Activated CD4-positive, alpha-beta memory T cell treated with anti-CD3 and anti-CD28 coated beads for 36 hours (primary cell): ENCODE data around the gene CLSTN1. TPM values are rescaled to one million over a fixed set of nuclear protein-coding genes. Genes with fewer than 3 reads are reported as not detected.
A peak's percentile ranks its signal among the peaks of the same experiment; 100 is the strongest.

Experiments used
- CTCF ChIA-PET: fragments of 350-600 bp; sonication (Branson Sonifier 250); formaldehyde crosslinking; loops from one replicate; lab custom pipeline; 2021; ENCODE audit warnings: antibody characterized with exemption, inconsistent platforms; lab: Charles Lee
- POLR2A ChIA-PET: fragments of 350-600 bp; sonication (Branson Sonifier 250); formaldehyde crosslinking; loops from one replicate; lab custom pipeline; 2021; ENCODE audit warnings: antibody characterized with exemption; lab: Charles Lee
- DNase-seq: peaks from one replicate; pipeline ENCODE4 v3.0.0-alpha.2; 2020
- H3K27ac Mint-ChIP-seq: one replicate; pipeline ENCODE4 v1.8.0; 2021; ENCODE audit warnings: mixed read lengths
- H3K27me3 Mint-ChIP-seq: one replicate; pipeline ENCODE4 v1.8.0; 2021; ENCODE audit warnings: mixed read lengths
- H3K36me3 Mint-ChIP-seq: one replicate; pipeline ENCODE4 v1.8.0; 2021; ENCODE audit warnings: mixed read lengths
- H3K4me1 Mint-ChIP-seq: one replicate; pipeline ENCODE4 v1.8.0; 2021; ENCODE audit warnings: low read depth, mixed read lengths
- H3K4me3 Mint-ChIP-seq: one replicate; pipeline ENCODE4 v1.8.0; 2021; ENCODE audit warnings: mild to moderate bottlenecking, mixed read lengths
- H3K9me3 Mint-ChIP-seq: one replicate; pipeline ENCODE4 v1.8.0; 2021; ENCODE audit warnings: mixed read lengths
- intact Hi-C: fragments of 100-400 bp; cut with micrococcal nuclease; formaldehyde crosslinking; loops from one replicate; pipeline ENCODE4 v1.15.1; 2023
- total RNA-seq, 2 experiments: library from RNA; stranded (reverse); gene quantifications; one replicate each; pipeline ENCODE4 v1.2.3, GENCODE V29; 2021

CLSTN1 gene
- total RNA-seq, 2 experiments from 2014 or later: 33.6 to 34.1 TPM

DNA sequence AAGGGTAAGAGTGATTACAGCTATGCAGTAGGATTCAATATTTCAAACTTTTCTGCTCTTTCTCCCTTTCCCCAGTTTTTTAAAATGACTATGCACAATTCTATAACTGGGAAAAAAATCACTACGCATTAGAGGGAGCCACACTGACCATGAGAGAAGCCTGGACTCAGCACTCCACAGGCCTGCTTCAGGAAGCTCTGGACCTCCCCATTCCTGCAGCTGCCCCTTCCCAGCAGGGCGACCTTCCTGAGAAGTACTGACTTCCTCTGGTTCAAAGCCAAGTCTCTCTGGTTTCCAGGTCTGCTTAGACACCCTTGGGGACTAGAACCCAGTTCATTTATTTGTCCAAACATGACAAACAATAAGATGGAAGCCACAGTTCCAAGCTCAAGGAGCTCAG is 42.0 kb upstream of the CLSTN1 start:
- intact Hi-C loops: loop anchor here (2.0 kb wide), 1 partner anchor 137 kb away; no protein-coding TSS in a partner anchor
- POLR2A ChIA-PET: no interaction called here
- H3K4me1 Mint-ChIP-seq: no peaks in the 10 kb centered on the region
- no peaks in the 10 kb centered on the region for H3K27me3 Mint-ChIP-seq
- no peak overlapping the region for H3K4me3 Mint-ChIP-seq
- H3K36me3 Mint-ChIP-seq: no peaks in the 10 kb centered on the region
- no peak for DNase-seq
- no peak overlapping the region for H3K27ac Mint-ChIP-seq
- H3K9me3 Mint-ChIP-seq: no peaks in the 10 kb centered on the region
- CTCF ChIA-PET: interaction anchor here (0.6 to 11.0 kb wide), 7 partner anchors 9 to 370 kb away, joined by 3 to 238 read pairs (median 3); no protein-coding TSS in a partner anchor

DNA sequence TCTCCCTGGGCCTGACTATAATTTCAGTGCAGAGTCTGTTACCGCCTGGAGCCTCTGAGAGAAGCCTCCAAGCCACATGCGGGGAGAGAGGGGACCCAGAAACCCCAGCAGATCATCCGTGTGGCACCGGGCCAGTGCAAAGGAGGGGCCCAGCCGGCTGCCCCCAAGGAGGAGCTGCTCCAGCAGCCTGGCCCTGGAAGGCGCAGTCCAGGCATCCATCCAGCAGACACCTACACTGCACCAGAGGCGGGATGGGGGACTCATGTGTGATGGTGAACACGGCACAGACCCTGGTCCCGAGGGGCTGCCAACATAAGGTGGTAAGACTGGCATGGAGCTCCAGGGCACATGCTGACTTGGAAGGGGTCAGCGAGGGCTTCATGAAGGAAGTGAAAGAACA is 39.6 kb upstream of the CLSTN1 start:
- Mint-ChIP-seq H3K36me3 (peaks cover under 1% of the 10 kb centered on the region), H3K4me1 (peaks cover 6% of the 10 kb centered on the region), H3K27ac (no peak overlapping the region), H3K27me3 (no peaks in the 10 kb centered on the region), H3K4me3 (no peak overlapping the region), H3K9me3 (no peaks in the 10 kb centered on the region)
- intact Hi-C loops: no loop called here
- DNase-seq: no peak
- ChIA-PET POLR2A (no interaction called here), CTCF (interaction anchor here (1.2 to 5.1 kb wide), 4 partner anchors 11 to 237 kb away, joined by 3 to 39 read pairs (median 8); no protein-coding TSS in a partner anchor)

DNA sequence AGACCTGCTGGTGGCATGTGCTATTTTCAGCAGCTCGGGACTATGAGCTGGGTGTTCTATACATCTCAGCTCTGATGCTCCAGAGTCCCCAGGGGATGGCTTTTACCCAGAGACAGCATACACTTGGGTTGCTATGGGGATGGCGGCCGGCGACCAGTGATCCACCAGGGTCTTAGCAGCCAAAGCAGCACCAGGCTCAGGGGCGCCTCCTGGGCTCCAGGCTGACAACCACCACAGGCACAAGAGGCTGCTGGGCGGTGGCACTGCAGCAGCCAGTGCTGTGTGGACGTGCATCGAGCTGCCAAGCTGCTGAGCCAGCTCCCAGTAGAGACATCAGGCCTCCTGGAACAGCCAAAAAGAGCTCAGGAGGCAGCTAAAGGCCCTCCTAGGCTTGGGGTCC is 37.6 kb upstream of the CLSTN1 start:
- Mint-ChIP-seq H3K27me3 (no peaks in the 10 kb centered on the region), H3K36me3 (peaks cover 6% of the 10 kb centered on the region), H3K9me3 (no peaks in the 10 kb centered on the region), H3K27ac (no peak overlapping the region), H3K4me1 (peaks cover 8% of the 10 kb centered on the region), H3K4me3 (no peak overlapping the region)
- ChIA-PET CTCF (interaction anchor here (0.8 to 4.8 kb wide), 6 partner anchors 12 to 233 kb away, joined by 3 to 39 read pairs (median 3); no protein-coding TSS in a partner anchor), POLR2A (interaction anchor here (0.6 kb wide), 1 partner anchor 47 kb away, joined by 3 read pairs; no protein-coding TSS in a partner anchor)
- no peak for DNase-seq
- intact Hi-C loops: no loop called here

DNA sequence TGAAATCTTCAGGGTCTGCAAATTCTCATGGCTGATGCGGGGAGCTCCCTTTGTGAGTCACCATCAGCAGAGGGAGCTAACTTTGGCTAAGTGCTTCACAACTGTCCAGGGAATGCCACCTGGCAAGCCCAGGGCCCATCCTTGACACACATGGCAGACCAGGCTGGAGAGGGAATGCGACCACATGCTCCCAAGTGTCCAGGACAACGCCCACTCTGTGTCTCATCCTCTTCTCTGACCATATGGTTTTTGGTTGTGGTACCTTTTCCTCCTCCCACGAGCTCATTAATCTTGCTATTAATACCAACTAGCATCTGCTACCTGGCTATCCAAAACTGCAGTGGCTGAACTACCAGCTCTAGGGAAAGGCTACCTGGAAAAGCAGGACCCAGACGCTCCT is 37.1 kb upstream of the CLSTN1 start:
- intact Hi-C loops: no loop called here
- H3K36me3 Mint-ChIP-seq: peaks cover 6% of the 10 kb centered on the region
- no peaks in the 10 kb centered on the region for H3K9me3 Mint-ChIP-seq
- ChIA-PET CTCF (interaction anchor here (0.8 to 4.8 kb wide), 6 partner anchors 12 to 232 kb away, joined by 3 to 39 read pairs (median 3); no protein-coding TSS in a partner anchor), POLR2A (interaction anchor here (0.6 kb wide), 1 partner anchor 47 kb away, joined by 3 read pairs; no protein-coding TSS in a partner anchor)
- H3K27me3 Mint-ChIP-seq: no peaks in the 10 kb centered on the region
- no peak overlapping the region for H3K4me3 Mint-ChIP-seq
- DNase-seq: no peak
- H3K4me1 Mint-ChIP-seq: peaks cover 8% of the 10 kb centered on the region
- no peak overlapping the region for H3K27ac Mint-ChIP-seq

DNA sequence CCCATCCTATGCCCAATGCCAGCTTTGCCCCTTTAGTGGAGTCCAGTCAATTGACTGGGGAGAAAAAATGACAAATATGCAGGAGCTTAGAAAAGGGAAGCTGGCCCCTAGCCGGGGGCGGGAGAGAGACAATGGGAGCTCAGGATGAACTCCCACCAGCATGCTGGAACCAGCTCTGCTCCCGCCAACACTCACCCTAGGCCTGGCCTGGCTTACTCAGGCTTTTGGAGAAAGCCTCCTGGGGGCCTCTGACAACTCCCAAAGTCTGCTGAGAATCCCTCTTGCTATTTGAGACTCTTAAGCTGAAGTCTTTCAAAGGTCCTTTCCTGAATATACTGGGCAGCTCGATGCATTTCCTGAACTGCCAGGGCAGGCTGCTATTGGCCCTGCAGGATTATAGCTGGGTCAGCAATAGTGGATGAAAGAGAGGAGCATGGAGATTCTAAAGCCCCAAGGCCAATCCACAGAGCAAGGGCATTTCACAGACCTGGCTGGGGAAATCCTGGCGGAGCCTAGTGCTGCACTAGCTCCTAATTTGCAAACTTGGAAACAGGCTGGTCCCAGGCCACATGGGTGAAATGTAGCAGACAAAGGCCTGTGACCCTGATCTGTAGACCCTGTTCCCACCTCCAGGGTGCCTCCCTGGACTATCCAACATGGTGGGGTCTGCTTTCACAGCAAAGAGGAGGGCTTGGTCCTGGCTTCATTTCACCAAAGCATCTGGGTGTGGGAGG is 35.7 kb upstream of the CLSTN1 start:
- no peak overlapping the region for H3K27ac Mint-ChIP-seq
- H3K9me3 Mint-ChIP-seq: no peaks in the 10 kb centered on the region
- DNase-seq: no peak
- POLR2A ChIA-PET: no interaction called here
- H3K36me3 Mint-ChIP-seq: peaks cover 6% of the 10 kb centered on the region
- no peaks in the 10 kb centered on the region for H3K27me3 Mint-ChIP-seq
- intact Hi-C loops: loop anchor here (2.0 kb wide), 1 partner anchor 73 kb away; no protein-coding TSS in a partner anchor
- no peak overlapping the region for H3K4me3 Mint-ChIP-seq
- peaks cover 8% of the 10 kb centered on the region for H3K4me1 Mint-ChIP-seq
- CTCF ChIA-PET: interaction anchor here (1.1 to 1.2 kb wide), 2 partner anchors 75 to 139 kb away, joined by 3 to 4 read pairs; no protein-coding TSS in a partner anchor

DNA sequence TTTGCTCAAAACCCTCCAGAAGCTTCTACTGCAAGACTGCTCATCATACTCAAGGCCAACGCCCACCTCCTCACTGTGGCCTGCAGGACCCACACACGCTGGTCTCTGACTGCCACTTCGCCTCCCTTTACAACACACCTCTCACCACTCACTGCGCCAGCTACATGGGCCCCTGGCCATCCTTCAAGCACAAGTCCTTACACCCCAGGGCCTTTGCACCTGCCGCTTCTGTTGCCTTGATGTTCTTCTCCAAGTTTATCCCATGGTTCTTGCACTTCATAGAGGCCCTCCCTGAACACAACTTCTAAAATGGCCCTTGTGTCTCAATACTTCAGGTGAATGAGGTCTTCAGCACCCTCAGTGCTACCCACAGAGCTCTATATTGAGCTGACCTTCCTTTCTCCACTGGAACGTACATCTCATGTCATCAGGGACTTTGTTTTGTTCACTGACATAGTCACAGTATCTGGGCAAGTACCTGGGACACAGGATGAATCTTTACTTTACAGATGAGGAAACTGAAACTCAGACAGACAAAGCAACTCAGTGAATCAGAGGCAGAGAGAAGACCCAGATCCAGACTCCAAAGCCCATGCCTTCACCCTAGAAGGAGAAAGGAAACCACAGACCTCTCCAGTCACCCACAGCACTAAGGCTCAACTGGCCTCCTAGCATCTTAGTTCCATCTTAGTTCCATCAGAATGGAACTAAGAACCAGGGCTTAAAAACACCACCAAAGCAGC is 34.7 kb upstream of the CLSTN1 start:
- peak; percentile 38 for DNase-seq
- Mint-ChIP-seq H3K27me3 (no peaks in the 10 kb centered on the region), H3K9me3 (peaks cover 5% of the 10 kb centered on the region), H3K27ac (no peak overlapping the region), H3K4me1 (peaks cover 8% of the 10 kb centered on the region), H3K4me3 (no peak overlapping the region), H3K36me3 (peaks cover 10% of the 10 kb centered on the region)
- intact Hi-C loops: loop anchor here (2.0 kb wide), 1 partner anchor 72 kb away; no protein-coding TSS in a partner anchor
- CTCF ChIA-PET: interaction anchor here (1.1 to 1.8 kb wide), 2 partner anchors 10 to 74 kb away, joined by 4 read pairs; no protein-coding TSS in a partner anchor
- POLR2A ChIA-PET: interaction anchor here (0.7 kb wide), 1 partner anchor 125 kb away, joined by 3 read pairs; no protein-coding TSS in a partner anchor

DNA sequence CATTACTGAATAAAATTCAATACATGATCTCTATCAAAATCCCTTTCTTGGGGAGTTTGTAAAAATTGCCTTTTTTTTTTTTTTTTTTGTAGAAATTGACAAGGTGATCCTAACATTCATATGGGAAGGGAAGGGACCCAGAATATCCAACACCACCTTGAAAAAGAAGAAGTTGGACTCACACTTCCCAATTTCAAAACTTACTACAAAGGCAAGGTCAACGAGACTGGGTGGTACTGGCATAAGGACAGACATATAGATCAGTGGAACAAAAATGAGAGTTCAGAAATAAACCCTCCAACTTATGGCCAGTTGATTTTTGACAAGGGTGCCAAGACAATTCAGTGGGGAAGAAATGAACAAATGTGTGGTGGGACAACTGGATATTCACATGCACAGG is 31.4 kb upstream of the CLSTN1 start:
- Mint-ChIP-seq H3K27me3 (no peaks in the 10 kb centered on the region), H3K9me3 (peaks cover 6% of the 10 kb centered on the region), H3K4me1 (peaks cover 8% of the 10 kb centered on the region), H3K27ac (no peak overlapping the region), H3K36me3 (peaks cover 10% of the 10 kb centered on the region), H3K4me3 (no peak overlapping the region)
- ChIA-PET POLR2A (no interaction called here), CTCF (no interaction called here)
- intact Hi-C loops: no loop called here
- no peak for DNase-seq

DNA sequence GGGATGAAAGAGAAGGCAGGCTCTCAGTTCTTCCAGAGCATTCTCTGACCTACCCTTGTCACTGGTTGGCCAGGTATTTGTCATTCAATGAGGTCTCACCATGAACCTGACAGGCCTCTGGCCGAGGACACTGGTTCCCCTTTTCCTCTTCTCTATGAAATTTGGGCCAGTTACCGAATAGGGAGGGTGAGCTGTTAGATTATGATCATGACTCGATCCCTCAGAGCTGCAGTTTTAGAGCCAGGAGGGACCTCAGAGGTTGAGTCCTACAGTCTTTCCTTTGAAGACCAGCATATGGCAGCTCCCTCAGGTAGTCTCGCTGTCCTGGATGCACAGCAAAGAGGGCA is 29.5 kb upstream of the CLSTN1 start:
- Mint-ChIP-seq H3K4me3 (no peak overlapping the region), H3K27me3 (no peaks in the 10 kb centered on the region), H3K4me1 (peaks cover under 1% of the 10 kb centered on the region), H3K27ac (no peak overlapping the region), H3K9me3 (peaks cover 6% of the 10 kb centered on the region), H3K36me3 (peaks cover 7% of the 10 kb centered on the region)
- intact Hi-C loops: no loop called here
- DNase-seq: no peak
- POLR2A ChIA-PET: no interaction called here
- CTCF ChIA-PET: interaction anchor here (1.1 kb wide), 1 partner anchor 13 kb away, joined by 3 read pairs; no protein-coding TSS in a partner anchor

DNA sequence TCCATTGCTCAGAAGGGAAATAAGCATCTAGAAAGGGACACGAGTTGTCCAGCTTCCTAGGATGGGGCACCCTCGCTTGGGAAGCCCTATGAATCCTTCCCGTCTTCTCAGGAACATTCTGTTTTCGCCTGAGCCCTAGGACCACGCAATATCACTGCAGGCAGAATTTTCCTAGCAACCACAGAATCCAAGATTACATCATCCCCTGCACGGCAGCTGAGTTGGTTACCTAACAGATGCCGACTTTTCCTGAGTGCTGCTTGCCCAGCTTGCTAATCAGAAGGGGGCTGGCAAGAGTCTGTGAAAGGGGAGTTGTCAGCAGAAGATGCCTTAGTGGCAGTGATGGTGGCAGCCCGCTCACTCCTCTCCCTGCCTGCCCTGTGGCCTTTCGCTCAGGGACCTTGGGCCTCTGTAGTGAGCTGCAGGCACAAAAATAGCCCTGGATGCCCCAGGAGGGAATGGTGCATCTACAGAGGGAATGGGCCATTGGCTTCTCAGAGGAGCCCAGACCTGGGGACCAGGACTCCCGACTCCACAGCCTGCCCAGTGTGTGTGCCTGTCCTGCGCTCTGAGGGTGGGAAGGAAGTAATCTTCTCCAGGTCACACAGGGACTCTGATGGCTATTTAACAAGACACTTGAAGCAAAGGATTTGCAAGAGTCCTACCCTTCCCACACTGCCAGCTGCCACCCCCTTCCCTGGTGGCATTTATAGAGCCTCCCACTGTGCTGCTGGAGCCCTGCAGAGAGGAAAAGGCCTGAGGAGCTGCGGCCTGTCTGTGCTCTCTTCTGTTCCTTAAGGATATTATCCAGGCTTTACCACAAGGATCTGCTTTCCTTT is 28.9 kb upstream of the CLSTN1 start:
- intact Hi-C loops: no loop called here
- Mint-ChIP-seq H3K9me3 (peaks cover 6% of the 10 kb centered on the region), H3K4me1 (no peaks in the 10 kb centered on the region), H3K27ac (no peak overlapping the region), H3K27me3 (no peaks in the 10 kb centered on the region), H3K36me3 (peaks cover 4% of the 10 kb centered on the region), H3K4me3 (no peak overlapping the region)
- ChIA-PET CTCF (interaction anchor here (0.5 to 1.1 kb wide), 2 partner anchors 13 to 102 kb away, joined by 3 read pairs; no protein-coding TSS in a partner anchor), POLR2A (interaction anchor here (0.6 kb wide), 1 partner anchor 35 kb away, joined by 3 read pairs; no protein-coding TSS in a partner anchor)
- DNase-seq: no peak

DNA sequence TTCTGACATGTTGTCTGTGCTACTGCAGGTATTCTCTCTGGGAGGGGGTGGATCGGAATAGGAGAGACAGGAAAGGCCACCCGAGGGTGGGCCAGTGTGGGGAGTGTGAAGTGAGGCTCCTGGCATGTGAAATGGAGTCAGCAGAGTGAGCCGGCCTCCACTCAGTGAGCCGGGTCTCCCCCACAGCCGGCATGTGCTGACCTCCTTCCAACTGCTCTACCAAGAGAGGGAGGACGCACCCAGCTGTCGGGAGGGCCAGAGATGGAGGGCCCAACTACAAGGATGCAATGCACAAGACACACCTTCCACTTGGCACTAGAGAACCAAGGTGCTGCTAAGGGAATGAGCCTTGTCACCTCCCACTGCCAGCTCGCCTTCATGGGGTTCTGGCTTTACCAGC is 28.2 kb upstream of the CLSTN1 start:
- intact Hi-C loops: no loop called here
- POLR2A ChIA-PET: interaction anchor here (0.6 kb wide), 1 partner anchor 36 kb away, joined by 3 read pairs; no protein-coding TSS in a partner anchor
- H3K9me3 Mint-ChIP-seq: peaks cover 6% of the 10 kb centered on the region
- no peak for DNase-seq
- H3K4me3 Mint-ChIP-seq: no peak overlapping the region
- CTCF ChIA-PET: interaction anchor here (0.5 kb wide), 1 partner anchor 101 kb away, joined by 3 read pairs; no protein-coding TSS in a partner anchor
- H3K27ac Mint-ChIP-seq: no peak overlapping the region
- H3K4me1 Mint-ChIP-seq: no peaks in the 10 kb centered on the region
- H3K36me3 Mint-ChIP-seq: peaks cover 4% of the 10 kb centered on the region
- no peaks in the 10 kb centered on the region for H3K27me3 Mint-ChIP-seq
